OCI-LY1 (cell line): Measurements from ENCODE around the gene ARL8B.
A peak's percentile ranks its signal among the peaks of the same experiment; 100 is the strongest.

ENCODE experiments used
- H2AFZ ChIP-seq: fragments of 200-600 bp; sonication (generic), shearing (Covaris generic); 2 replicates; pipeline ENCODE4 v1.6.0; 2014; ENCODE audit warnings: antibody characterized with exemption, mild to moderate bottlenecking, low read length
- H3F3A ChIP-seq: fragments of 200-600 bp; sonication (generic), shearing (Covaris generic); 2 replicates; pipeline ENCODE4 v1.6.0; 2014; ENCODE audit warnings: mild to moderate bottlenecking, antibody characterized with exemption, low read length, moderate library complexity; ENCODE audit not compliant: insufficient read depth
- H3K27ac ChIP-seq: fragments of 200-600 bp; sonication (generic); 2 replicates; pipeline ENCODE4 v1.5.1; 2014; ENCODE audit warnings: low read length, mixed run types, mild to moderate bottlenecking, low read depth; ENCODE audit not compliant: poor library complexity, severe bottlenecking
- H3K27me3 ChIP-seq: fragments of 200-600 bp; sonication (generic); 2 replicates; pipeline ENCODE4 v1.6.0; 2014; ENCODE audit warnings: antibody characterized with exemption, mild to moderate bottlenecking, low read length, moderate library complexity; ENCODE audit not compliant: insufficient read depth
- H3K36me3 ChIP-seq: fragments of 200-600 bp; sonication (generic); 2 replicates; pipeline ENCODE4 v1.6.1; 2014; ENCODE audit warnings: mild to moderate bottlenecking, antibody characterized with exemption, low read length, moderate library complexity, mixed read lengths; ENCODE audit not compliant: insufficient read depth
- H3K4me1 ChIP-seq: fragments of 200-600 bp; sonication (generic); 2 replicates; pipeline ENCODE4 v1.5.1; 2014; ENCODE audit warnings: mild to moderate bottlenecking, low read length, moderate library complexity; ENCODE audit not compliant: insufficient read depth, severe bottlenecking
- H3K4me2 ChIP-seq: fragments of 200-600 bp; sonication (generic), shearing (Covaris generic); 2 replicates; pipeline ENCODE4 v1.6.1; 2014; ENCODE audit warnings: low read length
- H3K4me3 ChIP-seq: fragments of 200-600 bp; sonication (generic); 2 replicates; pipeline ENCODE4 v1.5.1; 2014; ENCODE audit warnings: low read length, low read depth, mild to moderate bottlenecking, mixed read lengths; ENCODE audit not compliant: poor library complexity, severe bottlenecking
- H3K79me2 ChIP-seq: fragments of 200-600 bp; shearing (Covaris generic); 2 replicates; pipeline ENCODE4 v1.6.1; 2016; ENCODE audit warnings: mixed run types, low read length, mixed read lengths; ENCODE audit not compliant: insufficient read depth
- H3K9ac ChIP-seq: fragments of 200-600 bp; sonication (generic), shearing (Covaris generic); 2 replicates; pipeline ENCODE4 v1.6.1; 2014; ENCODE audit warnings: mild to moderate bottlenecking, low read length, mixed read lengths
- H3K9me2 ChIP-seq: fragments of 200-600 bp; sonication (generic), shearing (Covaris generic); 2 replicates; pipeline ENCODE4 v1.6.1; 2014; ENCODE audit warnings: low read depth, mild to moderate bottlenecking, low read length, mixed read lengths
- H3K9me3 ChIP-seq: fragments of 200-600 bp; shearing (Covaris generic); 2 replicates; pipeline ENCODE4 v1.6.1; 2014; ENCODE audit warnings: low read length, mixed read lengths
- H4K20me1 ChIP-seq: fragments of 200-600 bp; sonication (generic), shearing (Covaris generic); 2 replicates; pipeline ENCODE4 v1.6.0; 2016; ENCODE audit warnings: mild to moderate bottlenecking, low read length; ENCODE audit not compliant: insufficient read depth
- EZH2 ChIP-seq: fragments of 200-600 bp; sonication (generic), shearing (Covaris generic); IDR thresholded peaks from 2 replicates; pipeline ENCODE4 v1.8.0; 2017; ENCODE audit warnings: borderline replicate concordance, mixed run types, mild to moderate bottlenecking, antibody characterized with exemption, low read length, moderate library complexity, mixed read lengths
- TF ChIP-seq, protein P1 (sequence below): fragments of 200-600 bp; sonication (generic), shearing (Covaris generic); IDR thresholded peaks from 2 replicates; pipeline ENCODE4 v1.5.1; 2017; ENCODE audit warnings: mild to moderate bottlenecking, antibody characterized with exemption, low read length, moderate library complexity, mixed read lengths

ARL8B gene

DNA sequence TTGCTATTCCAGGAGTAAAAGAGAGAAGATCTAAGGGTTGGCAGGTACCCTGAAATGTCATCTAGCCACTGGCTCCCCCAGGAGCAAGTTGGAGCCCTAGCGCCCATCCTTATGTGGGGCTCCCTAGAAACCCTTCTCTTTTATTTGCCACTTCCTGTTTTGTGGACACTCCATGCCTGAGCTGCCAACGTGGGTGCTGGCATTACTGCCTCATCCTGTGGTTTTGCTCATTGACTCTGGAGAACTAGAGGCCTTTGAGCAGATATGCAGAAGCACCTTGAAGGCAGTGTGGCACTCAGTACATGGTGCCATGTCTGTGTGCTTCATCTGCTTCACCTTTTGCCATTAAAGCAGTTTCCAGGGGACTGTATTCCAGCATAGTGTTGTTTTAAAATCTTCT, 73.5 kb downstream of the ARL8B start:
- peaks cover 11% of the 10 kb centered on the region for H3F3A ChIP-seq
- H2AFZ ChIP-seq: no peak overlapping the region
- no peaks in the 10 kb centered on the region for H3K9me3 ChIP-seq
- no peaks in the 10 kb centered on the region for H3K27me3 ChIP-seq
- H3K9ac ChIP-seq: 0 out of 2 replicates have a peak overlapping the region, but pooled peaks have one; percentile 6
- TF ChIP-seq, protein P1, sequence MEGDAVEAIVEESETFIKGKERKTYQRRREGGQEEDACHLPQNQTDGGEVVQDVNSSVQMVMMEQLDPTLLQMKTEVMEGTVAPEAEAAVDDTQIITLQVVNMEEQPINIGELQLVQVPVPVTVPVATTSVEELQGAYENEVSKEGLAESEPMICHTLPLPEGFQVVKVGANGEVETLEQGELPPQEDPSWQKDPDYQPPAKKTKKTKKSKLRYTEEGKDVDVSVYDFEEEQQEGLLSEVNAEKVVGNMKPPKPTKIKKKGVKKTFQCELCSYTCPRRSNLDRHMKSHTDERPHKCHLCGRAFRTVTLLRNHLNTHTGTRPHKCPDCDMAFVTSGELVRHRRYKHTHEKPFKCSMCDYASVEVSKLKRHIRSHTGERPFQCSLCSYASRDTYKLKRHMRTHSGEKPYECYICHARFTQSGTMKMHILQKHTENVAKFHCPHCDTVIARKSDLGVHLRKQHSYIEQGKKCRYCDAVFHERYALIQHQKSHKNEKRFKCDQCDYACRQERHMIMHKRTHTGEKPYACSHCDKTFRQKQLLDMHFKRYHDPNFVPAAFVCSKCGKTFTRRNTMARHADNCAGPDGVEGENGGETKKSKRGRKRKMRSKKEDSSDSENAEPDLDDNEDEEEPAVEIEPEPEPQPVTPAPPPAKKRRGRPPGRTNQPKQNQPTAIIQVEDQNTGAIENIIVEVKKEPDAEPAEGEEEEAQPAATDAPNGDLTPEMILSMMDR: no peak
- no peak for TF ChIP-seq EZH2
- peaks cover 51% of the 10 kb centered on the region; the same call in 1 of the 2 replicates for H3K36me3 ChIP-seq
- no peak overlapping the region for H3K4me3 ChIP-seq
- peaks cover 56% of the 10 kb centered on the region for H3K79me2 ChIP-seq
- H3K4me1 ChIP-seq: peaks cover 89% of the 10 kb centered on the region
- peak overlapping the region; percentile 94 for H3K27ac ChIP-seq
- peak overlapping the region; percentile 48 for H3K4me2 ChIP-seq
- H3K9me2 ChIP-seq: no peaks in the 10 kb centered on the region
- no peaks in the 10 kb centered on the region for H4K20me1 ChIP-seq

- no peak for TF ChIP-seq EZH2
- TF ChIP-seq, protein P1: no peak
- Histone ChIP-seq H3K4me3 (peak overlapping the region; percentile 21), H3K9me2 (no peaks in the 10 kb centered on the region), H3F3A (peaks cover 10% of the 10 kb centered on the region), H2AFZ (no peak overlapping the region), H3K4me1 (peaks cover 76% of the 10 kb centered on the region), H3K9me3 (no peaks in the 10 kb centered on the region), H3K27me3 (no peaks in the 10 kb centered on the region), H4K20me1 (no peaks in the 10 kb centered on the region), H3K36me3 (peaks cover 62% of the 10 kb centered on the region), H3K79me2 (peaks cover 42% of the 10 kb centered on the region), H3K27ac (peak overlapping the region; percentile 94), H3K9ac (peak overlapping the region; percentile 49), H3K4me2 (peak overlapping the region; percentile 48)
Measured at GRCh38 chr3:5197022-5197421, 74.9 kb downstream of the ARL8B start.

DNA sequence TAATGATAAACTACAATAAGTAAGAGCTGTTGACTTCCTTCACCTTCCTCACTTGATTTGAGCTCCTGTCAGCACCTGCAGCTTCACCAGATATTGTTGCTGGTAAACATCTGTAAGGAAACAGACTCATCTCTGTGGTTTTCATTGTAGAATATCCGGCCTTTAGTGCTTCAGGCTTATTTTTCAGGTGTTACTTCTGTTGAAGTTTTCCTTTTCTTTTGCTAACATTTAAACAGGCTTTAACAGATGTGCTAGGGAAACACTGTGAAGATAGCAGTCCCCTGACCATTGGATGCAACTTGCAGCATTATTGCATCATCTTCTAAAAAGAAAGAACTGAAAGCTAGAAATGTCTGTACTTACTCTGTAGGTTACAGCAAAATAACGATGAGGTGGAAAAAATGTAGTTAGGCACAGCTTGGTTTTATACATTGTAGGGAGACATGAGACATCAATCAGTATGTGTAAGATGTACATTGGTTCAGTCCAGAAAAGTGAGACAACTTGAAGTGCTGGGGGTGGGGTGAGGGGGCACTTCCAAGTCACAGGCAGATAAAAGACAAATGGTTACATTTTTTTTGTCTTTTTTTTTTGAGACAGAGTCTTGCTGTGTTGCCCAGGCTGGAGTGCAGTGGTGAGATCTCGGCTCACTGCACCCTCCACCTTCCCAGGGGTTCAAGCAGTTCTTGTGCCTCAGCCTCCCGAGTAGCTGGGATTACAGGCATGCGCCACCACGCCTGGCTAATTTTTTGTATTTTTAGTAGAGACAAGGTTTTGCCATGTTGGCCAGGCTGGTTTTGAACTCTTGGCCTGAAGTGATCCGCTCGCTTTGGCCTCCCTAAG, 75.6 kb downstream of the ARL8B start:
- peak overlapping the region; percentile 94 for H3K27ac ChIP-seq
- no peaks in the 10 kb centered on the region for H3K27me3 ChIP-seq
- H3K4me3 ChIP-seq: peak overlapping the region; percentile 21
- peaks cover 35% of the 10 kb centered on the region for H3K79me2 ChIP-seq
- peak overlapping the region; percentile 48 for H3K4me2 ChIP-seq
- TF ChIP-seq EZH2: no peak
- TF ChIP-seq, protein P1: no peak
- no peaks in the 10 kb centered on the region for H3K9me3 ChIP-seq
- no peaks in the 10 kb centered on the region for H3K9me2 ChIP-seq
- H2AFZ ChIP-seq: no peak overlapping the region
- peaks cover 4% of the 10 kb centered on the region; the same call in 1 of the 2 replicates for H3F3A ChIP-seq
- no peaks in the 10 kb centered on the region for H4K20me1 ChIP-seq
- peaks cover 69% of the 10 kb centered on the region for H3K36me3 ChIP-seq
- H3K4me1 ChIP-seq: peaks cover 69% of the 10 kb centered on the region
- peak overlapping the region; percentile 49 for H3K9ac ChIP-seq
